Activated gamma-delta T cell treated with anti-CD3 and anti-CD28 coated beads, Interleukin-2, amount 50 U/mL, for 16 hours (primary cell): ENCODE results near the gene SPAG9.

ENCODE experiments used
- DNase-seq: peaks from one replicate; pipeline ENCODE4 v3.0.0-alpha.2; 2020; ENCODE audit warnings: low read depth

SPAG9 gene

GRCh38 chr17:51120739-51121619 is at the start of gene SPAG9:
SPAG9 (minus strand) TSS chr17:51120868; CDS start chr17:51120656, 212 bp downstream.
- DNase-seq, result peak; percentile 77

DNA sequence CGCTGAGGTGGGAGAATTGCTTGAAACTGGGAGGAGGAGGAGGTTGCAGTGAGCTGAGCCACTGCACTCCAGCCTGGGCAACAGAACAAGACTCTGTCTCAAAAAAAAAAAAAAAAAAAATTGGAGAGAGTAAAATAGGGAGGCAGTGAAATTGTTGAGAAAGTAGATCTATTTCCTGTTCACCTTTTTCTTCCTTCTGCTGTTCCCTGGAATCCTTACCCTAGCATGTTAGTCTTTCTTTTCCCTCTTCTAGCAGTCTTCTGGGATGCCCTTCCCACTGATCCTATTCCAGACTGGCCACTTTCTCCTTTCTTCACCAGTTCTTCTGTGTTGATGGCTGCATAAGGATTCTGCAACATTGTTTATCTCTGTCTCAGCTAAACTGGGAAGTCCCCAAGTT is 48.7 kb upstream of the SPAG9 start:
- no peak for DNase-seq

GRCh38 chr17:51166987-51167931 is 46.6 kb upstream of the SPAG9 start:
- peak; percentile 54 for DNase-seq

GRCh38 chr17:51166198-51166986 is 45.7 kb upstream of the SPAG9 start, which contains the start of gene NME2:
NME2 (plus strand) TSS chr17:51166411; CDS start chr17:51166831, 420 bp downstream.
- DNase-seq, result peak; percentile 57

- no peak for DNase-seq
Observed at GRCh38 chr17:51165680-51166197, 45.1 kb upstream of the SPAG9 start.

GRCh38 chr17:51164911-51165679 is 44.4 kb upstream of the SPAG9 start:
- no peak for DNase-seq

DNA sequence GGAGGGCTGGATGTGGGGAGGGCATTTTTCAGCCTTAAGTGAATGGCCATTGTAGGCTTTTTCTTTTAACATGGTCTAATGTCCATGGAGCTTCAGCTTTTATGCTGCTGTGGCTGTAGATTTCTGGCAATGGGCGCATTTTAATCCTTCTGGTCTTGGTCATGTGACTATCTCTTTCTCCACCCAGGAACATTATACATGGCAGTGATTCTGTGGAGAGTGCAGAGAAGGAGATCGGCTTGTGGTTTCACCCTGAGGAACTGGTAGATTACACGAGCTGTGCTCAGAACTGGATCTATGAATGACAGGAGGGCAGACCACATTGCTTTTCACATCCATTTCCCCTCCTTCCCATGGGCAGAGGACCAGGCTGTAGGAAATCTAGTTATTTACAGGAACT is 40.9 kb upstream of the SPAG9 start:
- no peak for DNase-seq

GRCh38 chr17:51159604-51160003 is 38.9 kb upstream of the SPAG9 start:
- no peak for DNase-seq

DNA sequence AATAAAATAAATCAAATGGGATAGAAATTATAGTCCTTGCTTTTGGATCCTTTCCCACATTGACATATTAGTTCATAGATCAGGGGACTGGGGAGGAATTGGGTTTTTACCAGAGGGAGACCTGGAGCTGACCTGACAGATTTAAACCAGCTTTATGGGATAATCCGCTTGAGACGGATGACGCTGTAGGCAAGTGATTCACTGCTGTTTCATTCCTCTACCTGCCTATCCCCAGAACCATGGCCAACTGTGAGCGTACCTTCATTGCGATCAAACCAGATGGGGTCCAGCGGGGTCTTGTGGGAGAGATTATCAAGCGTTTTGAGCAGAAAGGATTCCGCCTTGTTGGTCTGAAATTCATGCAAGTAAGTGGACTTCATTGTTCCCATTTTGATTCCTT is 34.7 kb upstream of the SPAG9 start:
- no peak for DNase-seq

GRCh38 chr17:51154176-51154575 is 33.5 kb upstream of the SPAG9 start:
- no peak for DNase-seq

GRCh38 chr17:51153210-51154072 is 32.8 kb upstream of the SPAG9 start, which contains the start of gene NME1:
NME1 (plus strand) TSS chr17:51153559; CDS start chr17:51155655, 2,096 bp downstream.
- peak; percentile 97 for DNase-seq

GRCh38 chr17:51152766-51153209 is 32.1 kb upstream of the SPAG9 start:
- no peak for DNase-seq

DNA sequence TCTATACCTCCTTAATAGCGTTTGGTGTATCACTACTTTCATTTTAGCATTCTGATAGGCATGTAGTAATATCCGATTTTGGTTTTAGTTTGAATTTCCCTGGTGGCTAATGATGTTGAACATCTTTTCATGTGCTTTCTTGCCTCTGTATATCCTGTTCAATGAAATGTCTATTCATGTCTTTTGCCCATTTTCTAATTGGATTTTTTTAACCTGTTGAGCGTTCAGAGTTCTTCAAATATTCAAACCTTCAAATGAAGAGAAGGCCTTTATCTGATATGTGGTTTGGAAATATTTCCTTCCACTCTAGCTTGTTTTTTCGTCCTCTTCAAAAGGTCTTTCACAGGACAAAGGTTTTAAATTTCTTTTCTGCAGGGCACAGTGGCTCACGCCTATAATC is 30.3 kb upstream of the SPAG9 start:
- DNase-seq, result no peak

- DNase-seq, result no peak
Observed at GRCh38 chr17:51149163-51149562, 28.5 kb upstream of the SPAG9 start.

- no peak for DNase-seq
Observed at GRCh38 chr17:51147650-51148049, 27.0 kb upstream of the SPAG9 start.

DNA sequence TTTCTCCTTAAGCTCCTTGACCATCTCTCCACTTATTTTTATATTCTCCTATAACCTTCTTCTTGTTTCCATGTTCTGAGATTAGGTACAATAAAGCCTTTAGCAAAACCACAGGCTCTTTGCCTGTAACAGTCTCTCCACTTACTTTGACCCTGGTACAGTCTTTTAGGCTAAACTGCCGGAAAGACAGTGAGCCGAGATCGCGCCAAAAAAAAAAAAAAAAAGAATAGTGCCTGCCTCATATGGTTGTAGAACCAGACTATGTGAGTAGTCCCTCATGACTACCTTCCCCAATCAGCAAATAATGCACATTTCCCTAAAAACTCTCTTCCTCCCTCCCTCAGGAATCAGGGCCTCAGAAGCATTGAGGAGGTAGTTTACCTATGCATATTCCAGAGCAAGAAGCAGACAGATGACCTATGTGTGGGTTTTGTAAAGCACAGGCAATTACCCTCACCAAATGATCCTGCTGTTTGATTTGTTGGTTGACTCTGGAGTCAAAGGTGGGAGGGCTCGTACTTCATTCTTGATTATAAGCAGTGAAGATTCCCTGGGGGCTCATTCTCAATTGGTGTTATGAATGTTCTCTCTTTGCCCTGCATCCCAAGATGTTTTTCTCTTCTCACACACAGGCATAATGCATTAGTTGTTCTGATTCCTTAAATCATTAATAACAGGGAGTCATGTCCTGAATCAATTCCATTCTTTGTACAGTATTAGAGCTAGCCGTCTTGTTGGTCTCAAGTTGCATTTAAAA is 23.8 kb upstream of the SPAG9 start:
- DNase-seq, result no peak

DNA sequence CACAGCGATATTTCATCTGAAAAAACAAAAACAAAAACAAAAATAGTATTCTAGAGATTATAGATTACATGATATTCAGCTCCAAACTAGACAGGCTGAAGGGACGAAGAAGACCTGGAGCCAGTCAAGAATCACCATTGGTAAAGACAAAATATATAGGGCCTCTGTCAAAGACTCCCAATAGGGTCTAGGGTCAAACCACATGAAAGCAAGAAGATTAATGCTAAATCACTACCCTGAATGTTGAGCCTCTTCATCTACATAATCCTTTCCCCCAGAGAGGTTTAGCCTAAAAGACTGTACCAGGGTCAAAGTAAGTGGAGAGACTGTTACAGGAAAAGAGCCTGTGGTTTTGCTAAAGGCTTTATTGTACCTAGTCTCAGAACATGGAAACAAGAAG is 21.9 kb upstream of the SPAG9 start:
- DNase-seq, result no peak

- no peak for DNase-seq
Observed at GRCh38 chr17:51135956-51136355, 15.3 kb upstream of the SPAG9 start.

GRCh38 chr17:51133365-51133764 is 12.7 kb upstream of the SPAG9 start:
- no peak for DNase-seq
